ENCODE measurements around the gene MAP1B. TPM values are rescaled to one million over a fixed set of nuclear protein-coding genes. Genes with fewer than 3 reads are reported as not detected.

The MAP1B gene
- total RNA-seq, 4 donors from 2014 or later: 38.9 to 57.5 (median 44.4) TPM

GRCh38 chr5:72222521-72222920 lies 115.2 kb downstream of the MAP1B start:
- no peak for TF ChIP-seq POLR2AphosphoS5 (IDR thresholded peaks at IDR 0.05)
- TF ChIP-seq, protein P1, sequence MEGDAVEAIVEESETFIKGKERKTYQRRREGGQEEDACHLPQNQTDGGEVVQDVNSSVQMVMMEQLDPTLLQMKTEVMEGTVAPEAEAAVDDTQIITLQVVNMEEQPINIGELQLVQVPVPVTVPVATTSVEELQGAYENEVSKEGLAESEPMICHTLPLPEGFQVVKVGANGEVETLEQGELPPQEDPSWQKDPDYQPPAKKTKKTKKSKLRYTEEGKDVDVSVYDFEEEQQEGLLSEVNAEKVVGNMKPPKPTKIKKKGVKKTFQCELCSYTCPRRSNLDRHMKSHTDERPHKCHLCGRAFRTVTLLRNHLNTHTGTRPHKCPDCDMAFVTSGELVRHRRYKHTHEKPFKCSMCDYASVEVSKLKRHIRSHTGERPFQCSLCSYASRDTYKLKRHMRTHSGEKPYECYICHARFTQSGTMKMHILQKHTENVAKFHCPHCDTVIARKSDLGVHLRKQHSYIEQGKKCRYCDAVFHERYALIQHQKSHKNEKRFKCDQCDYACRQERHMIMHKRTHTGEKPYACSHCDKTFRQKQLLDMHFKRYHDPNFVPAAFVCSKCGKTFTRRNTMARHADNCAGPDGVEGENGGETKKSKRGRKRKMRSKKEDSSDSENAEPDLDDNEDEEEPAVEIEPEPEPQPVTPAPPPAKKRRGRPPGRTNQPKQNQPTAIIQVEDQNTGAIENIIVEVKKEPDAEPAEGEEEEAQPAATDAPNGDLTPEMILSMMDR (IDR thresholded peaks at IDR 0.05): no peak
- intact Hi-C loops (cut with DNase I; ENCODE audit: low total_unique reads): no loop called here
- Histone ChIP-seq H3K36me3 (peaks cover 0 to 51% (median 11%) of the 10 kb centered on the region in 4 donors), H3K9me3 (no peaks in the 10 kb centered on the region), H3K4me1 (no peaks in the 10 kb centered on the region), H3K27me3 (no peaks in the 10 kb centered on the region), H3K4me3 (no peak overlapping the region), H3K27ac (no peak overlapping the region)
- 67 to 98% methylated on average over 1 of the region's 1 CpG for WGBS, 2 donors (ENCODE audit: low coverage in 1 of 2)
- in situ Hi-C loops (cut with MboI; ENCODE audit: low pct_ligation_motif_present in 1 of 4, low pct_unique_long_range_greater_than_20kb in 1 of 4, low sequenced_read_pairs in 3 of 4): no loop called here
- no peak for DNase-seq

DNA sequence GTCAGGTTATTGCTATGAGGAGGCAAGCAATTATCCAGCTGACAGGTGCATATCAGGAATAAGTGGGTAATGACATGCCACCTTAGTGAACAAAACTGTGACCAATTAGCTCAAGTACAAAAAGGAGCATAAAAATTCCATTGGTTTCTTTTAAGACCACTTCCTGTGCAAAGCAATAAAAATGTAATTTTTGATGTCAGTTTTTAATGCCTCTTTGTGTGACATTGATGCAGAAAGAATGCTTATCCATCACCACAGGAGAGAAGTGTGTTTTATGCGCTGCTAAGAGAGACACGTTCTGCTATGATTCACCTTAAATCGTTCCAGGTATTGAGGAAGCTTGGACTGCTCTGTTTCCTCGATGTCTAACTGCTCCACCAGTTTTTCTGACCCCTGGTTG lies 116.1 kb downstream of the MAP1B start:
- H3K27ac ChIP-seq: no peak overlapping the region
- H3K36me3 ChIP-seq: peaks cover 0 to 51% (median 11%) of the 10 kb centered on the region in 4 donors
- WGBS, 2 donors (ENCODE audit: low coverage in 1 of 2): 91% methylated on average over 4 of the region's 4 CpGs; no CpG with 5 or more reads in 1 of the 2 donors

DNA sequence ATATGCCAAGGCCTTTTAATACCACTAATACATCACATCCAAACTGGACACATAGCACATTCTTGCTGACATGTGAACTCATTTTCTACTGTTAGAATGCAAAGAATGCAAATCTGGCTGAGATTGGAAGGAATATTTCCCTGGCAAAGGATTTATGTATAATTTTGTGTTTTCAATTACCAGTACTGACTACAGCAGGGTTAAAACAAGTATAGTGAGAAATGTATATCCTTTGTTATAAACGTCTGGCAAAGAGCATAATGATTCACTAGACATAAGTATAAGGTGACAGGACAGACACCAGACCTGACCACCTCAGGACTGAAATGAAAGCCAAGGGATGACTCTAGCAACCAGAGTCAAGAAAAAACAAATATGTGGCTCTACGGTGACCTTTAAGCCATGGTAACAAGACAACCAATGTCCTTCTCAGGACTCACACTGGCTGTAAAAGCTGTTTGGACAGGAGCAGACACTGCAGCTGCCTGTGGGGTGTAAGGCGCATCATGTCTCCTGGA lies 117.7 kb downstream of the MAP1B start:
- H3K36me3 ChIP-seq: peaks cover 0 to 48% (median 6%) of the 10 kb centered on the region in 4 donors
- no peaks in the 10 kb centered on the region for H3K4me1 ChIP-seq
- WGBS, 2 donors (ENCODE audit: low coverage in 1 of 2): 17 to 84% methylated on average over 1 to 3 of the region's 3 CpGs
- H3K4me3 ChIP-seq: no peak overlapping the region
- no peak overlapping the region for H3K27ac ChIP-seq
- no peak for DNase-seq
- TF ChIP-seq EP300 (IDR thresholded peaks at IDR 0.05; ENCODE audit: low read depth) (no peak), POLR2A (IDR thresholded peaks at IDR 0.05) (no peak), POLR2AphosphoS5 (IDR thresholded peaks at IDR 0.05) (no peak)
- TF ChIP-seq, protein P1 (IDR thresholded peaks at IDR 0.05): no peak
- H3K27me3 ChIP-seq: no peaks in the 10 kb centered on the region
- intact Hi-C loops (cut with DNase I; ENCODE audit: low total_unique reads) (no loop called here), in situ Hi-C loops (cut with MboI; ENCODE audit: low pct_ligation_motif_present in 1 of 4, low pct_unique_long_range_greater_than_20kb in 1 of 4, low sequenced_read_pairs in 3 of 4) (no loop called here)
- no peaks in the 10 kb centered on the region for H3K9me3 ChIP-seq

More for the DNA sequence above, 116.1 kb downstream of the MAP1B start:
- TF ChIP-seq POLR2AphosphoS5 (IDR thresholded peaks at IDR 0.05): no peak
- TF ChIP-seq, protein P1 (IDR thresholded peaks at IDR 0.05): no peak
- no peak for TF ChIP-seq POLR2A (IDR thresholded peaks at IDR 0.05)
- no peak for TF ChIP-seq EP300 (IDR thresholded peaks at IDR 0.05; ENCODE audit: low read depth)
- no peaks in the 10 kb centered on the region for H3K9me3 ChIP-seq
- no peak overlapping the region for H3K4me3 ChIP-seq
- no peaks in the 10 kb centered on the region for H3K4me1 ChIP-seq
- in situ Hi-C loops (cut with MboI; ENCODE audit: low pct_ligation_motif_present in 1 of 4, low pct_unique_long_range_greater_than_20kb in 1 of 4, low sequenced_read_pairs in 3 of 4): no loop called here
- no peaks in the 10 kb centered on the region for H3K27me3 ChIP-seq
- intact Hi-C loops (cut with DNase I; ENCODE audit: low total_unique reads): no loop called here
- no peak for DNase-seq

- no peak for DNase-seq
- H3K36me3 ChIP-seq: peaks cover 0 to 40% (median 3%) of the 10 kb centered on the region in 4 donors
- H3K9me3 ChIP-seq: no peaks in the 10 kb centered on the region
- H3K4me1 ChIP-seq: no peaks in the 10 kb centered on the region
- in situ Hi-C loops (cut with MboI; ENCODE audit: low pct_ligation_motif_present in 1 of 4, low pct_unique_long_range_greater_than_20kb in 1 of 4, low sequenced_read_pairs in 3 of 4) (no loop called here), intact Hi-C loops (cut with DNase I; ENCODE audit: low total_unique reads) (no loop called here)
- H3K27me3 ChIP-seq: no peaks in the 10 kb centered on the region
- no peak overlapping the region for H3K27ac ChIP-seq
- TF ChIP-seq POLR2A (IDR thresholded peaks at IDR 0.05) (no peak), POLR2AphosphoS5 (IDR thresholded peaks at IDR 0.05) (no peak), EP300 (IDR thresholded peaks at IDR 0.05; ENCODE audit: low read depth) (no peak)
- TF ChIP-seq, protein P1 (IDR thresholded peaks at IDR 0.05): no peak
- H3K4me3 ChIP-seq: no peak overlapping the region
- 86 to 98% methylated on average over 2 to 3 of the region's 3 CpGs for WGBS, 2 donors (ENCODE audit: low coverage in 1 of 2)
Measured at GRCh38 chr5:72225741-72226140, 118.5 kb downstream of the MAP1B start.

All from transverse colon (tissue), 4 donors.